IMR-90 (cell line): Measurements from ENCODE around the gene PTPN7. TPM values are rescaled to one million over a fixed set of nuclear protein-coding genes. Genes with fewer than 3 reads are reported as not detected.
A peak's percentile ranks its signal among the peaks of the same experiment; 100 is the strongest.

Experiments
- ATAC-seq: fragments of 200-7000 bp; cut with Tn5 transposase; 2 replicates; pipeline ENCODE4 v1.9.1; 2020; ENCODE audit warnings: low read depth, mild to moderate bottlenecking, moderate library complexity
- BruUV-seq: library from RNA; stranded (reverse); fragments of 400-500 nt; replicated peaks from 2 replicates; lab custom pipeline; 2021; lab: Mats Ljungman, UMichigan
- CTCF ChIA-PET: fragments of 300-600 bp; formaldehyde crosslinking; extraction: SDS; loops from one replicate; lab custom pipeline; 2021; ENCODE audit warnings: antibody characterized with exemption; lab: Yijun Ruan, JAX
- POLR2A ChIA-PET: fragments of 300-600 bp; sonication (Branson Sonifier 250); formaldehyde crosslinking; loops from one replicate; lab custom pipeline; 2022; ENCODE audit warnings: antibody characterized with exemption; ENCODE audit not compliant: unreplicated experiment; lab: Charles Lee
- DNase-seq: peaks from one replicate; pipeline ENCODE4 v3.0.0; 2013
- H2AFZ ChIP-seq: replicated peaks from 2 replicates; pipeline ENCODE3; 2013; ENCODE audit warnings: low read length, mild to moderate bottlenecking; ENCODE audit not compliant: poor library complexity
- H2AK5ac ChIP-seq: 2 replicates; pipeline ENCODE4 v1.6.1; 2013; ENCODE audit warnings: low read depth, low read length, inconsistent platforms
- H2AK9ac ChIP-seq: replicated peaks from 2 replicates; pipeline ENCODE3; 2013; ENCODE audit warnings: mild to moderate bottlenecking, low read depth, low read length, moderate library complexity; ENCODE audit not compliant: poor library complexity
- H2BK120ac ChIP-seq: 2 replicates; pipeline ENCODE4 v1.6.1; 2013; ENCODE audit warnings: low read depth, low read length, inconsistent platforms
- H2BK15ac ChIP-seq: 3 replicates; pipeline ENCODE4 v1.6.1; 2013; ENCODE audit warnings: low read depth, low read length, inconsistent platforms
- H2BK20ac ChIP-seq: 2 replicates; pipeline ENCODE4 v1.6.1; 2013; ENCODE audit warnings: low read depth, mild to moderate bottlenecking, inconsistent platforms, low read length, moderate library complexity
- H2BK5ac ChIP-seq: 2 replicates; pipeline ENCODE4 v1.6.1; 2013; ENCODE audit warnings: mild to moderate bottlenecking, low read depth, low read length, inconsistent platforms; ENCODE audit not compliant: poor library complexity, severe bottlenecking
- H3K14ac ChIP-seq: replicated peaks from 2 replicates; pipeline ENCODE4 v1.6.1; 2013; ENCODE audit warnings: low read depth, low read length, inconsistent platforms
- H3K18ac ChIP-seq: 2 replicates; pipeline ENCODE4 v1.6.1; 2013; ENCODE audit warnings: low read depth, low read length, control low read depth
- H3K23ac ChIP-seq: 2 replicates; pipeline ENCODE4 v1.6.1; 2013; ENCODE audit warnings: low read depth, low read length, inconsistent platforms
- H3K27ac ChIP-seq: 2 replicates; pipeline ENCODE4 v1.5.1; 2013; ENCODE audit warnings: mild to moderate bottlenecking, control low read depth, low read length; ENCODE audit not compliant: insufficient read depth
- H3K27me3 ChIP-seq: 2 replicates; pipeline ENCODE4 v1.6.1; 2013; ENCODE audit warnings: low read length; ENCODE audit not compliant: control insufficient read depth, insufficient read depth
- H3K36me3 ChIP-seq: 2 replicates; pipeline ENCODE4 v1.6.1; 2013; ENCODE audit warnings: low read length, mixed read lengths; ENCODE audit not compliant: control insufficient read depth, insufficient read depth
- H3K4ac ChIP-seq: 2 replicates; pipeline ENCODE4 v1.6.1; 2013; ENCODE audit warnings: low read depth, low read length, inconsistent platforms
- H3K4me1 ChIP-seq: 2 replicates; pipeline ENCODE4 v1.6.1; 2013; ENCODE audit warnings: low read length, mixed read lengths; ENCODE audit not compliant: control insufficient read depth, insufficient read depth
- H3K4me2 ChIP-seq: 2 replicates; pipeline ENCODE4 v1.6.1; 2013; ENCODE audit warnings: low read depth, mild to moderate bottlenecking, control low read depth, low read length, moderate library complexity
- H3K4me3 ChIP-seq: 2 replicates; pipeline ENCODE4 v1.5.1; 2013; ENCODE audit warnings: low read depth, mild to moderate bottlenecking, control low read depth, low read length, moderate library complexity; ENCODE audit not compliant: insufficient read depth
- H3K56ac ChIP-seq: 2 replicates; pipeline ENCODE4 v1.6.1; 2013; ENCODE audit warnings: low read length, inconsistent platforms; ENCODE audit not compliant: insufficient read depth; ENCODE audit errors: extremely low read depth
- H3K79me1 ChIP-seq, 2 experiments: 2 replicates each; pipeline ENCODE4 v1.6.1; 2013; ENCODE audit warnings: low read length in 2 of 2, inconsistent platforms in 1 of 2, low read depth in 1 of 2
- H3K9ac ChIP-seq: 2 replicates; pipeline ENCODE4 v1.6.1; 2013; ENCODE audit warnings: low read depth, low read length, control low read depth
- H3K9me1 ChIP-seq: 2 replicates; pipeline ENCODE4 v1.6.1; 2013; ENCODE audit warnings: low read length, inconsistent platforms; ENCODE audit not compliant: insufficient read depth
- H3K9me3 ChIP-seq: 2 replicates; pipeline ENCODE4 v1.6.1; 2013; ENCODE audit warnings: low read length; ENCODE audit not compliant: control insufficient read depth, insufficient read depth
- H4K20me1 ChIP-seq: 2 replicates; pipeline ENCODE4 v1.6.1; 2013; ENCODE audit warnings: low read length, inconsistent platforms; ENCODE audit not compliant: insufficient read depth
- H4K5ac ChIP-seq: 2 replicates; pipeline ENCODE4 v1.6.1; 2013; ENCODE audit warnings: mild to moderate bottlenecking, low read depth, low read length, control low read depth
- H4K8ac ChIP-seq, 2 experiments: 2 replicates each; pipeline ENCODE4 v1.6.1; 2013; ENCODE audit warnings: low read depth in 2 of 2, low read length in 2 of 2, control low read depth in 1 of 2, inconsistent platforms in 1 of 2
- H4K91ac ChIP-seq: 2 replicates; pipeline ENCODE4 v1.6.1; 2013; ENCODE audit warnings: low read depth, low read length, inconsistent platforms; ENCODE audit not compliant: insufficient read depth
- BHLHE40 ChIP-seq: fragments of 150-350 bp; IDR thresholded peaks from 2 replicates; pipeline ENCODE4 v1.6.1; 2016; ENCODE audit warnings: mild to moderate bottlenecking, low read depth, low read length
- CEBPB ChIP-seq: IDR thresholded peaks from 2 replicates; pipeline ENCODE4 v1.6.1; 2012; ENCODE audit warnings: low read depth, low read length, improper control_type of control experiment
- FOS ChIP-seq: fragments of 150-350 bp; IDR thresholded peaks from 2 replicates; pipeline ENCODE4 v1.6.1; 2016; ENCODE audit warnings: low read depth, low read length
- MAFK ChIP-seq: IDR thresholded peaks from 2 replicates; pipeline ENCODE4 v1.6.1; 2012; ENCODE audit warnings: low read depth, low read length, improper control_type of control experiment
- MAZ ChIP-seq: IDR thresholded peaks from 2 replicates; pipeline ENCODE4 v1.6.1; 2012; ENCODE audit warnings: low read depth, mild to moderate bottlenecking, low read length, improper control_type of control experiment, moderate library complexity, borderline replicate concordance
- MXI1 ChIP-seq: IDR thresholded peaks from 2 replicates; pipeline ENCODE4 v1.6.1; 2012; ENCODE audit warnings: low read depth, mild to moderate bottlenecking, low read length, moderate library complexity, borderline replicate concordance
- NFE2L2 ChIP-seq: fragments of 150-350 bp; IDR thresholded peaks from 2 replicates; pipeline ENCODE4 v1.6.1; 2016; ENCODE audit warnings: low read depth, mild to moderate bottlenecking, low read length
- POLR2A ChIP-seq: IDR thresholded peaks from 2 replicates; pipeline ENCODE4 v1.6.1; 2012; ENCODE audit warnings: mild to moderate bottlenecking, low read depth, low read length
- RAD21 ChIP-seq: IDR thresholded peaks from 2 replicates; pipeline ENCODE4 v1.6.1; 2012; ENCODE audit warnings: low read length, improper control_type of control experiment
- RCOR1 ChIP-seq: IDR thresholded peaks from 2 replicates; pipeline ENCODE4 v1.6.1; 2012; ENCODE audit warnings: mild to moderate bottlenecking, low read length, improper control_type of control experiment; ENCODE audit not compliant: insufficient replicate concordance
- RFX5 ChIP-seq: IDR thresholded peaks from 2 replicates; pipeline ENCODE4 v1.8.0; 2012; ENCODE audit warnings: low read depth, mild to moderate bottlenecking, low read length, moderate library complexity
- SMC3 ChIP-seq: fragments of 150-350 bp; IDR thresholded peaks from 2 replicates; pipeline ENCODE4 v1.6.1; 2016; ENCODE audit warnings: low read depth, mild to moderate bottlenecking, antibody characterized with exemption, low read length, moderate library complexity
- WGBS, 2 experiments: methylation state at CpG; one replicate each; pipeline versions ENCODE4 v1.1.5 to v1.1.7; 2013; ENCODE audit warnings: missing lambda C conversion rate in 2 of 2; ENCODE audit not compliant: insufficient read length in 1 of 2; ENCODE audit errors: extremely low coverage in 2 of 2; 5-methylcytosine and 5-hydroxymethylcytosine counted together
- dilution Hi-C: fragments of 300-500 bp; cut with HindIII; formaldehyde crosslinking; loops from one replicate; pipeline ENCODE4 v1.14.3; 2018; ENCODE audit warnings: low sequenced_read_pairs; ENCODE audit not compliant: unreplicated experiment
- in situ Hi-C: fragments of 300-500 bp; cut with MboI; formaldehyde crosslinking; loops from 3 replicates; pipeline ENCODE4 v1.14.3; 2019; ENCODE audit warnings: low sequenced_read_pairs, inconsistent platforms, mixed read lengths
- intact Hi-C: fragments of 100-400 bp; cut with micrococcal nuclease; formaldehyde crosslinking; loops from 2 replicates; pipeline ENCODE4 v1.10.0; 2022
- polyA plus RNA-seq, 3 experiments: library from polyadenylated mRNA; depleted of rRNA; stranded (reverse); fragments of >200 nt; gene quantifications; 2 replicates each; pipeline ENCODE4 v1.2.3, GENCODE V29; 2012; ENCODE audit warnings: low replicate concordance in 1 of 3
- total RNA-seq: library from RNA; depleted of rRNA; stranded (reverse); fragments of >200 nt; gene quantifications from 2 replicates; pipeline ENCODE4 v1.2.3, GENCODE V29; 2012
- TF ChIP-seq, protein P1 (sequence below): fragments of 150-350 bp; IDR thresholded peaks from 2 replicates; pipeline ENCODE4 v1.6.1; 2017; ENCODE audit warnings: mild to moderate bottlenecking, antibody characterized with exemption, low read length, low read depth
- TF ChIP-seq, protein P2 (sequence below): fragments of 150-350 bp; IDR thresholded peaks from 2 replicates; pipeline ENCODE4 v1.6.1; 2016; ENCODE audit warnings: low read depth, mild to moderate bottlenecking, low read length, moderate library complexity, borderline replicate concordance

Gene PTPN7
- total and polyA plus RNA-seq, 2 of the 4 experiments (the other 2 are of a cell fraction), result 0.05 TPM; not detected in 1

DNA sequence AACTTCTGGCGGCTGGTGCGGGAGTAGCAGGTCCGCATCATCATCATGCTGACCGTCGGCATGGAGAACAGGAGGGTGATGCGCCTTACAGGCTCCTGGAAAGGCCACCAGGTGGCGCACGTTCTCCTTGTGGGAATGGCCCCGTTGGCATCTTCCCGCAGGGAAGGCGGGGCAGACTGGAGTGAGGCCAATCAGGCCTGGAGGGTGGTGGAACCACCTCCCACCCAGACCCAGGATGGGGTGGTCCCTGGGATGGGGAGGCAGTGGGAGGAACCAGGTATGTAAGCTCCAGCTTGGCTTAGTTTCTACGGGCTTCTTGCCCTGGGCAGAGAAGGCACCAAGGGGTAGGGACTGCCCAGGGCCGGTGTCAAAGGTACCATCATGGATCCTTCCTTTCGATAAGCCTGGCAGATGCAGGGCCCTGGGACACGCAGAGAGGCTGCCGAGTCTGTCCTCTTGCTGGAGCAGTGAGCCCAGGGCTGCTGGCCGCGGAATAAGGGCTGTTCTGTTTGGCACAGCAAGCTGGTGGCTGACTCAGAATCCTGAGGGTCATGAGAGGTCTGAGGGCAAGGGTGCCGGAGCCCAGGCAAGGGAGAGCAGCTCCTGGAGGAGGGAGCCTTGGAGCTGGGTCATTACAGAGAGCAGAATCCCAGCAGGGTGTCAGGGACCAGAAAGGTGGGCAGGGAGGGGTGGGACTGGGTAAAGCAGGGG, 24.5 kb upstream of the PTPN7 start:
- ATAC-seq (peak; percentile 88), DNase-seq (peak; percentile 83)
- H2AK9ac ChIP-seq, result peak overlapping the region; percentile 9
- ChIA-PET CTCF (interaction anchor here (0.6 kb wide), 1 partner anchor 389 kb away, joined by 3 read pairs; no protein-coding TSS in a partner anchor), POLR2A (no interaction called here)
- H4K5ac ChIP-seq, result no peak overlapping the region
- H3K36me3 ChIP-seq, result no peaks in the 10 kb centered on the region
- in situ Hi-C loops (loop anchor here (5.0 kb wide), 1 partner anchor 527 kb away; the partner anchor contains the start of gene SYT2), intact Hi-C loops (loop anchor here (1.0 kb wide), 1 partner anchor 534 kb away; no protein-coding TSS in a partner anchor), dilution Hi-C loops (no loop called here)
- peak overlapping the region; percentile 67 for H2AFZ ChIP-seq
- H3K4ac ChIP-seq, result no peak overlapping the region
- H2BK120ac ChIP-seq, result no peak overlapping the region
- no peak overlapping the region for H3K4me3 ChIP-seq
- no peaks in the 10 kb centered on the region for H3K9me3 ChIP-seq
- WGBS, 2 experiments, result 20% methylated on average over 12 of the region's 19 CpGs; no CpG with 5 or more reads in 1 of the 2 experiments
- no TSS peak for BruUV-seq
- peaks cover 64% of the 10 kb centered on the region for H3K27me3 ChIP-seq
- no peak overlapping the region for H2BK5ac ChIP-seq
- no peak overlapping the region for H2BK15ac ChIP-seq
- H3K9ac ChIP-seq, result no peak overlapping the region
- no peak overlapping the region for H4K8ac ChIP-seq
- no peak overlapping the region for H4K91ac ChIP-seq
- no peak overlapping the region for H3K56ac ChIP-seq
- no peak overlapping the region for H3K14ac ChIP-seq
- no peak overlapping the region for H2BK20ac ChIP-seq
- no peaks in the 10 kb centered on the region for H3K4me1 ChIP-seq
- H3K4me2 ChIP-seq, result no peak overlapping the region
- no peak overlapping the region for H3K27ac ChIP-seq
- H3K79me1 ChIP-seq, result no peaks in the 10 kb centered on the region
- no peak overlapping the region for H3K18ac ChIP-seq
- H4K20me1 ChIP-seq, result peaks cover 4% of the 10 kb centered on the region; the same call in 1 of the 2 replicates
- no peak overlapping the region for H3K23ac ChIP-seq
- no peaks in the 10 kb centered on the region for H3K9me1 ChIP-seq
- no peak overlapping the region for H2AK5ac ChIP-seq
- no peak for TF ChIP-seq RCOR1
- TF ChIP-seq MAZ, result peak; percentile 59; the same call in 1 of the 2 replicates
- TF ChIP-seq FOS, result no peak
- TF ChIP-seq MAFK, result no peak
- TF ChIP-seq MXI1, result 0 out of 2 replicates have a peak, but pooled peaks have one; percentile 32
- no peak for TF ChIP-seq CEBPB
- no peak for TF ChIP-seq POLR2A
- TF ChIP-seq SMC3, result peak; percentile 60
- TF ChIP-seq, protein P1, sequence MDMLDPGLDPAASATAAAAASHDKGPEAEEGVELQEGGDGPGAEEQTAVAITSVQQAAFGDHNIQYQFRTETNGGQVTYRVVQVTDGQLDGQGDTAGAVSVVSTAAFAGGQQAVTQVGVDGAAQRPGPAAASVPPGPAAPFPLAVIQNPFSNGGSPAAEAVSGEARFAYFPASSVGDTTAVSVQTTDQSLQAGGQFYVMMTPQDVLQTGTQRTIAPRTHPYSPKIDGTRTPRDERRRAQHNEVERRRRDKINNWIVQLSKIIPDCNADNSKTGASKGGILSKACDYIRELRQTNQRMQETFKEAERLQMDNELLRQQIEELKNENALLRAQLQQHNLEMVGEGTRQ, result no peak
- TF ChIP-seq RAD21, result peak; percentile 72
- TF ChIP-seq RFX5, result no peak
- TF ChIP-seq NFE2L2, result no peak
- no peak for TF ChIP-seq BHLHE40
- TF ChIP-seq, protein P2, sequence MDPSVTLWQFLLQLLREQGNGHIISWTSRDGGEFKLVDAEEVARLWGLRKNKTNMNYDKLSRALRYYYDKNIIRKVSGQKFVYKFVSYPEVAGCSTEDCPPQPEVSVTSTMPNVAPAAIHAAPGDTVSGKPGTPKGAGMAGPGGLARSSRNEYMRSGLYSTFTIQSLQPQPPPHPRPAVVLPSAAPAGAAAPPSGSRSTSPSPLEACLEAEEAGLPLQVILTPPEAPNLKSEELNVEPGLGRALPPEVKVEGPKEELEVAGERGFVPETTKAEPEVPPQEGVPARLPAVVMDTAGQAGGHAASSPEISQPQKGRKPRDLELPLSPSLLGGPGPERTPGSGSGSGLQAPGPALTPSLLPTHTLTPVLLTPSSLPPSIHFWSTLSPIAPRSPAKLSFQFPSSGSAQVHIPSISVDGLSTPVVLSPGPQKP, result no peak
